K562 (cell line): ENCODE data around the gene B4GALNT4. TPM values are rescaled to one million over a fixed set of nuclear protein-coding genes. Genes with fewer than 3 reads are reported as not detected.

ENCODE experiments used
- ATAC-seq: fragments of 200-7000 bp; cut with Tn5 transposase; 3 replicates; pipeline ENCODE4 v1.9.1; 2020; ENCODE audit warnings: moderate library complexity
- BruUV-seq: library from RNA; stranded (reverse); fragments of 400-500 nt; replicated peaks from 2 replicates; lab custom pipeline; 2021; lab: Mats Ljungman, UMichigan
- CTCF ChIA-PET: fragments of 300-600 bp; formaldehyde crosslinking; extraction: SDS; loops from one replicate; lab custom pipeline; 2021; ENCODE audit warnings: low intra/inter-chr PET ratio; lab: Yijun Ruan, JAX
- POLR2A ChIA-PET: fragments of 300-600, 350-650 bp; sonication (Branson Sonifier 250); formaldehyde crosslinking; extraction: SDS; loops from one replicate; lab custom pipeline; 2021; ENCODE audit warnings: antibody characterized with exemption, inconsistent platforms; lab: Yijun Ruan, JAX
- DNase-seq, 4 experiments: peaks; one replicate each; pipeline versions ENCODE4 v3.0.0 to v3.0.0-alpha.2; 2011 to 2018; ENCODE audit warnings: low spot score in 3 of 4, mixed read lengths in 3 of 4; ENCODE audit errors: extremely low read depth in 1 of 4
- FAIRE-seq: peaks from 2 replicates; lab custom pipeline; 2011; peaks lifted over from hg19 to GRCh38; lab: Jason Lieb, UNC
- H2AFZ ChIP-seq: 2 replicates; pipeline ENCODE4 v1.6.0; 2011; ENCODE audit warnings: low read depth, low read length, control low read depth, inconsistent platforms
- H3K27ac ChIP-seq: fragments of 200-600 bp; 3 replicates; pipeline ENCODE4 v1.8.0; 2011; ENCODE audit warnings: low read depth, mild to moderate bottlenecking, control low read depth, inconsistent platforms, low read length, moderate library complexity, mixed read lengths; ENCODE audit errors: extremely low read depth
- H3K27me3 ChIP-seq, 2 experiments: fragments of 300-600 bp in 1 of 2; 2 replicates in 1 of 2; 3 replicates in 1 of 2; pipeline versions ENCODE4 v1.6.0 to v1.8.0; 2011; ENCODE audit warnings: inconsistent platforms in 2 of 2, low read length in 2 of 2, mild to moderate bottlenecking in 1 of 2, mixed read lengths in 1 of 2, moderate library complexity in 1 of 2; ENCODE audit not compliant: control insufficient read depth in 2 of 2, insufficient read depth in 2 of 2
- H3K36me3 ChIP-seq: fragments of 300-600 bp; 3 replicates; pipeline ENCODE4 v1.8.0; 2011; ENCODE audit warnings: mild to moderate bottlenecking, low read length, inconsistent platforms; ENCODE audit not compliant: control insufficient read depth, insufficient read depth
- H3K4me1 ChIP-seq, 2 experiments: fragments of 200-600 bp in 1 of 2; replicated peaks in 1 of 2; 2 replicates in 1 of 2; 3 replicates in 1 of 2; pipeline versions ENCODE4 v1.5.1 to v1.8.0; 2011; ENCODE audit warnings: inconsistent platforms in 2 of 2, low read length in 2 of 2, mild to moderate bottlenecking in 1 of 2, mixed read lengths in 1 of 2, moderate library complexity in 1 of 2; ENCODE audit not compliant: control insufficient read depth in 2 of 2, insufficient read depth in 2 of 2
- H3K4me2 ChIP-seq: 2 replicates; pipeline ENCODE4 v1.6.1; 2011; ENCODE audit warnings: low read length, control low read depth, inconsistent platforms, mixed read lengths; ENCODE audit not compliant: insufficient read depth
- H3K4me3 ChIP-seq: fragments of 200-600 bp; sonication (generic), shearing (Covaris generic); 2 replicates; pipeline ENCODE4 v1.5.1; 2016; ENCODE audit warnings: control low read depth, inconsistent platforms
- H3K79me2 ChIP-seq: fragments of 200-600 bp; 3 replicates; pipeline ENCODE4 v1.8.0; 2011; ENCODE audit warnings: low read length, inconsistent platforms; ENCODE audit not compliant: control insufficient read depth, insufficient read depth
- H3K9ac ChIP-seq, 2 experiments: 2 replicates each; pipeline versions ENCODE4 v1.6.0 to v1.6.1; 2011; ENCODE audit warnings: low read depth in 2 of 2, low read length in 2 of 2, control low read depth in 1 of 2, inconsistent platforms in 1 of 2, mild to moderate bottlenecking in 1 of 2, mixed read lengths in 1 of 2; ENCODE audit not compliant: insufficient read depth in 1 of 2
- H3K9me1 ChIP-seq: one replicate; pipeline ENCODE4 v1.6.0; 2011; ENCODE audit warnings: inconsistent platforms, mild to moderate bottlenecking, low read length, moderate library complexity; ENCODE audit not compliant: control insufficient read depth, insufficient read depth
- H3K9me3 ChIP-seq: replicated peaks from 2 replicates; pipeline ENCODE4 v1.5.1; 2011; ENCODE audit warnings: low read depth, low read length, inconsistent platforms; ENCODE audit not compliant: control insufficient read depth, insufficient read depth
- H4K20me1 ChIP-seq: replicated peaks from 2 replicates; pipeline ENCODE4 v1.6.1; 2011; ENCODE audit warnings: low read length, inconsistent platforms, mixed read lengths; ENCODE audit not compliant: control insufficient read depth, insufficient read depth
- CTCF ChIP-seq, 3 experiments: IDR thresholded peaks in 2 of 3; conservative IDR thresholded peaks in 1 of 3; 2 replicates each; pipeline ENCODE4 v1.5.1; 2011 to 2012; ENCODE audit warnings: low read length in 3 of 3, mild to moderate bottlenecking in 3 of 3, control low read depth in 2 of 3, improper control_type of control experiment in 1 of 3, inconsistent platforms in 1 of 3, low read depth in 1 of 3, mixed read lengths in 1 of 3, moderate library complexity in 1 of 3; ENCODE audit not compliant: insufficient read depth in 2 of 3
- SMAD1 ChIP-seq: fragments of 150-350 bp; IDR thresholded peaks from 2 replicates; pipeline ENCODE4 v1.6.1; 2014; ENCODE audit warnings: low read length, low read depth; ENCODE audit not compliant: partially characterized antibody
- SNRNP70 ChIP-seq: fragments of 200-400 bp; formaldehyde crosslinking; optimal IDR thresholded peaks from 2 replicates; pipeline ENCODE3; 2017; ENCODE audit warnings: low read depth, low read length
- WGBS: fragments of 100-300 bp; shearing (Covaris generic); methylation state at CpG from one replicate; pipeline ENCODE4 v1.1.6; 2016; ENCODE audit warnings: low coverage, mixed read lengths; ENCODE audit not compliant: insufficient coverage; ENCODE audit errors: missing lambda C conversion rate; 5-methylcytosine and 5-hydroxymethylcytosine counted together
- in situ Hi-C: fragments of 300-500 bp; cut with MboI; formaldehyde crosslinking; loops from 4 replicates; pipeline ENCODE4 v1.15.0; 2018; ENCODE audit warnings: inconsistent platforms, mixed read lengths
- intact Hi-C: fragments of 100-400 bp; cut with micrococcal nuclease; formaldehyde crosslinking; loops from 2 replicates; pipeline ENCODE4 v1.14.2; 2022
- polyA plus RNA-seq, 8 experiments: library from polyadenylated mRNA; depleted of rRNA in 4 of 8; stranded (reverse) in 5 of 8; unstranded in 3 of 8; fragments of >200 nt; fragmentation: Nextera tagmentation in 2 of 8; fragmentation: Illumina TruSeq in 1 of 8; extraction: Ambion mirVana in 2 of 8; extraction: Trizol in 1 of 8; gene quantifications; 2 replicates each; pipeline versions ENCODE4 v1.2.1 to v1.2.3, GENCODE V29; 2011 to 2014; ENCODE audit warnings: inconsistent platforms in 1 of 8, missing spikeins in 1 of 8
- total RNA-seq, 7 experiments: library from RNA; depleted of rRNA in 6 of 7; stranded (reverse); fragments of >200 nt in 6 of 7; fragmentation: Illumina TruSeq in 2 of 7; extraction: Trizol in 2 of 7; gene quantifications; 2 replicates each; pipeline versions ENCODE4 v1.2.1 to v1.2.3, GENCODE V29; 2011 to 2021; ENCODE audit warnings: low replicate concordance in 1 of 7

B4GALNT4 gene
- total and polyA plus RNA-seq, 9 of the 15 experiments (the other 6 are each of a cell fraction or from before 2014, with no cell fraction given), result 0.20 to 37.1 (median 10.8) TPM; not detected in 1

- Histone ChIP-seq H3K9me1 (peaks cover 2% of the 10 kb centered on the region), H3K9me3 (peaks cover 8% of the 10 kb centered on the region), H3K4me3 (no peak overlapping the region), H3K36me3 (no peaks in the 10 kb centered on the region), H3K4me2 (no peak overlapping the region), H3K27ac (no peak overlapping the region), H3K9ac (no peak overlapping the region), H4K20me1 (no peaks in the 10 kb centered on the region), H3K27me3 (peaks cover 0 to 4% of the 10 kb centered on the region in 2 experiments; a peak in 2 of 5 replicates), H3K79me2 (no peaks in the 10 kb centered on the region), H2AFZ (no peak overlapping the region), H3K4me1 (peaks cover 15 to 53% of the 10 kb centered on the region in 2 experiments)
- ATAC-seq (no peak), DNase-seq (no peak), FAIRE-seq (no peak)
- TF ChIP-seq SNRNP70 (no peak), CTCF (IDR thresholded peaks at IDR 0.05 in 2 of 3, conservative IDR thresholded peaks at IDR 0.05 in 1 of 3; ENCODE audit: insufficient read depth in 2 of 3, low read depth in 1 of 3, low read length in 3 of 3) (0 out of 6 replicates have a peak, but pooled peaks of 1 of the 3 experiments have one; percentile 21), SMAD1 (no peak)
- POLR2A ChIA-PET, result interaction anchor here (0.6 kb wide), 1 partner anchor 154 kb away, joined by 3 read pairs; no protein-coding TSS in a partner anchor
- WGBS, result 42% methylated on average over 24 of the region's 24 CpGs
- no TSS peak for BruUV-seq
- CTCF ChIA-PET, result no interaction called here
- intact Hi-C loops (no loop called here), in situ Hi-C loops (loop anchor here (10.0 kb wide), 1 partner anchor 149 kb away; no protein-coding TSS in a partner anchor)
These were observed 5.1 kb upstream of the B4GALNT4 start for GRCh38 chr11:363948-364761.
